SH-SY5Y (cell line): Measurements from ENCODE around the gene PATL2.

Experiments used
- GATA2 ChIP-seq: IDR thresholded peaks from 2 replicates; pipeline ENCODE4 v1.6.1; 2011; ENCODE audit warnings: mild to moderate bottlenecking, low read depth, low read length
- GATA3 ChIP-seq: IDR thresholded peaks from 2 replicates; pipeline ENCODE4 v1.6.1; 2011; ENCODE audit warnings: low read depth, mild to moderate bottlenecking, low read length, moderate library complexity

DNA sequence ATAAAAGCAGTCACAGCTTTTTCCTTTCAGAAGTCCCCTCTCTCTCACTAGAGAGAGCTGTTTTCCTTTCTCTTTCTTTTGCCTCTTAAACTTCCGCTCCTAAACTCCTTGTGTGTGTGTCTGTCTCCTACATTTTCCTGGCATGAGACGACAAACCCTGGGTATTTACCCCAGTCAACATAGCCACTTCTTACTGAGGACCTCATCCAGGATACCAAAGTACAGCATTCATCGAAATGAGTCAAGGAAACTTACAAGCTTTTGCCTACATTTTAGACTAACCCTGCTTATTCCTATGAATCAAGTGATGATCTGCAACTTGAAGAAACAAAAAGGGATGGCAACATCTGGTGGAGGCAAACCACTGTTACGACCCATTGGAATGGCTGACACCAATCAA lies 16.7 kb downstream of the PATL2 start:
- TF ChIP-seq GATA2, result no peak
- TF ChIP-seq GATA3, result no peak
